Neural cell (in vitro differentiated cells): ENCODE measurements around the gene NUF2. TPM values are rescaled to one million over a fixed set of nuclear protein-coding genes. Genes with fewer than 3 reads are reported as not detected.

Experiments used
- H2AFZ ChIP-seq: fragments of 200-600, 300-800 bp; sonication (generic), shearing (Covaris generic); 2 replicates; pipeline ENCODE4 v1.6.0; 2014; ENCODE audit warnings: low read depth, mild to moderate bottlenecking, antibody characterized with exemption, low read length, moderate library complexity
- H3F3A ChIP-seq: fragments of 200-600 bp; shearing (Covaris generic); 2 replicates; pipeline ENCODE4 v1.6.1; 2016; ENCODE audit warnings: mild to moderate bottlenecking, moderate library complexity, mixed read lengths, antibody characterized with exemption, low read length; ENCODE audit not compliant: insufficient read depth, poor library complexity, severe bottlenecking
- H3K27ac ChIP-seq: fragments of 200-600, 300-800 bp; sonication (generic), shearing (Covaris generic); 2 replicates; pipeline ENCODE4 v1.5.1; 2014; ENCODE audit warnings: mild to moderate bottlenecking, low read length, moderate library complexity
- H3K27me3 ChIP-seq: fragments of 300-800, 200-600 bp; sonication (generic), shearing (Covaris generic); 2 replicates; pipeline ENCODE4 v1.6.0; 2014; ENCODE audit warnings: mild to moderate bottlenecking, low read depth, low read length, moderate library complexity; ENCODE audit not compliant: insufficient read depth
- H3K36me3 ChIP-seq: fragments of 300-800, 200-600 bp; sonication (generic), shearing (Covaris generic); 2 replicates; pipeline ENCODE4 v1.5.1; 2014; ENCODE audit warnings: mild to moderate bottlenecking, antibody characterized with exemption, low read length, moderate library complexity; ENCODE audit not compliant: insufficient read depth
- H3K4me2 ChIP-seq: fragments of 300-800, 200-600 bp; sonication (generic), shearing (Covaris generic); 2 replicates; pipeline ENCODE4 v1.6.0; 2014; ENCODE audit warnings: mild to moderate bottlenecking, low read length
- H3K4me3 ChIP-seq: fragments of 300-800, 200-600 bp; sonication (generic), shearing (Covaris generic); 2 replicates; pipeline ENCODE4 v1.5.1; 2014; ENCODE audit warnings: mild to moderate bottlenecking, low read length, moderate library complexity
- H3K79me2 ChIP-seq: fragments of 200-600 bp; shearing (Covaris generic); replicated peaks from 2 replicates; pipeline ENCODE4 v1.6.0; 2014; ENCODE audit warnings: mild to moderate bottlenecking, low read length, moderate library complexity; ENCODE audit not compliant: insufficient read depth
- H3K9ac ChIP-seq: fragments of 300-800, 200-600 bp; sonication (generic), shearing (Covaris generic); 2 replicates; pipeline ENCODE4 v1.6.1; 2016; ENCODE audit warnings: mild to moderate bottlenecking, low read length, mixed read lengths
- H3K9me2 ChIP-seq: fragments of 200-600 bp; shearing (Covaris generic); 2 replicates; pipeline ENCODE4 v1.6.1; 2016; ENCODE audit warnings: mild to moderate bottlenecking, low read length, mixed read lengths; ENCODE audit not compliant: insufficient read depth
- H3K9me3 ChIP-seq: fragments of 200-600, 300-800 bp; sonication (generic), shearing (Covaris generic); 2 replicates; pipeline ENCODE4 v1.6.1; 2016; ENCODE audit warnings: mild to moderate bottlenecking, mixed run types, low read length, moderate library complexity, mixed read lengths
- H4K20me1 ChIP-seq: fragments of 200-600 bp; shearing (Covaris generic); 2 replicates; pipeline ENCODE4 v1.6.1; 2016; ENCODE audit warnings: mild to moderate bottlenecking, mixed run types; ENCODE audit not compliant: insufficient read depth
- EP300 ChIP-seq: fragments of 450-650 bp; conservative IDR thresholded peaks from 2 replicates; pipeline ENCODE4 v1.6.1; 2014; ENCODE audit warnings: antibody characterized with exemption, mild to moderate bottlenecking, moderate library complexity; ENCODE audit not compliant: poor library complexity, severe bottlenecking
- EZH2 ChIP-seq: fragments of 200-600, 300-800 bp; shearing (Covaris generic), sonication (generic); IDR thresholded peaks from 2 replicates; pipeline ENCODE4 v1.6.1; 2014; ENCODE audit warnings: antibody characterized with exemption, low read length, borderline replicate concordance, mild to moderate bottlenecking; ENCODE audit not compliant: insufficient read depth, poor library complexity, severe bottlenecking
- MXI1 ChIP-seq: fragments of 450-650 bp; conservative IDR thresholded peaks from 2 replicates; pipeline ENCODE4 v1.6.1; 2014; ENCODE audit warnings: antibody characterized with exemption, mild to moderate bottlenecking; ENCODE audit not compliant: poor library complexity, severe bottlenecking
- POLR2AphosphoS5 ChIP-seq: IDR thresholded peaks from 2 replicates; pipeline ENCODE4 v1.6.1; 2012
- RAD21 ChIP-seq: fragments of 450-650 bp; conservative IDR thresholded peaks from 2 replicates; pipeline ENCODE4 v1.6.1; 2014; ENCODE audit warnings: antibody characterized with exemption, mild to moderate bottlenecking, moderate library complexity
- SMC3 ChIP-seq: fragments of 450-650 bp; conservative IDR thresholded peaks from 2 replicates; pipeline ENCODE4 v1.6.1; 2014; ENCODE audit warnings: antibody characterized with exemption, mild to moderate bottlenecking, moderate library complexity; ENCODE audit not compliant: poor library complexity
- TAF1 ChIP-seq: IDR thresholded peaks from 2 replicates; pipeline ENCODE4 v1.6.1; 2012; ENCODE audit warnings: low read depth
- polyA plus RNA-seq: library from polyadenylated mRNA; depleted of rRNA; stranded (reverse); fragments of >200 nt; gene quantifications from 2 replicates; pipeline ENCODE4 v1.2.3, GENCODE V29; 2014
- TF ChIP-seq, protein P1 (sequence below): fragments of 450-650 bp; IDR thresholded peaks from 2 replicates; pipeline ENCODE4 v1.5.1; 2014; ENCODE audit warnings: antibody characterized with exemption, mild to moderate bottlenecking, moderate library complexity; ENCODE audit not compliant: poor library complexity, severe bottlenecking
- TF ChIP-seq, protein P2 (sequence below): IDR thresholded peaks from 2 replicates; pipeline ENCODE4 v1.6.1; 2012; ENCODE audit warnings: borderline replicate concordance

NUF2 gene
- polyA plus RNA-seq, 1 donor from 2014 or later: 2.8 TPM

DNA sequence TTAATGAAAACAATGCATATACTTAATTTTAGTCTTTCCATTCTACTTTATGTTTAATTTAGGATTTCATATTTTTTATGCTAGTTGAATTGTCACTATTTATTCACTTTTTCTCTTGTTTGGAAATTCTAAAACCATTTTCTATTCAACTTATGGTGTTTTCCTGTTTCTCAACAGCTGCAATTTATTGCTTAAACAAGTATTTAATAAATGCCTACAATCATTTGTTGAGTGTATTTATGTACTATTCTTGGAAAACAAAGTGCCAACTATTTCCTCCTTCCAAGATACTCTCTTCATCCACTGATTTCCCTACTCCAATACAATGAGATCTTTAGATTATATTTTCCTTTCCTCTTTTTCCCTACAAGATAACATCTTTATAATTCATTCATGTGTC, 65.4 kb downstream of the NUF2 start:
- H3F3A ChIP-seq: no peaks in the 10 kb centered on the region
- no peak overlapping the region for H3K9ac ChIP-seq
- no peaks in the 10 kb centered on the region for H3K9me3 ChIP-seq
- no peaks in the 10 kb centered on the region for H3K36me3 ChIP-seq
- H3K9me2 ChIP-seq: no peaks in the 10 kb centered on the region
- no peak overlapping the region for H2AFZ ChIP-seq
- H3K27ac ChIP-seq: no peak overlapping the region
- H3K4me3 ChIP-seq: no peak overlapping the region
- H4K20me1 ChIP-seq: no peaks in the 10 kb centered on the region
- no peaks in the 10 kb centered on the region for H3K79me2 ChIP-seq
- H3K27me3 ChIP-seq: no peaks in the 10 kb centered on the region
- no peak overlapping the region for H3K4me2 ChIP-seq
- no peak for TF ChIP-seq EP300
- TF ChIP-seq, protein P1, sequence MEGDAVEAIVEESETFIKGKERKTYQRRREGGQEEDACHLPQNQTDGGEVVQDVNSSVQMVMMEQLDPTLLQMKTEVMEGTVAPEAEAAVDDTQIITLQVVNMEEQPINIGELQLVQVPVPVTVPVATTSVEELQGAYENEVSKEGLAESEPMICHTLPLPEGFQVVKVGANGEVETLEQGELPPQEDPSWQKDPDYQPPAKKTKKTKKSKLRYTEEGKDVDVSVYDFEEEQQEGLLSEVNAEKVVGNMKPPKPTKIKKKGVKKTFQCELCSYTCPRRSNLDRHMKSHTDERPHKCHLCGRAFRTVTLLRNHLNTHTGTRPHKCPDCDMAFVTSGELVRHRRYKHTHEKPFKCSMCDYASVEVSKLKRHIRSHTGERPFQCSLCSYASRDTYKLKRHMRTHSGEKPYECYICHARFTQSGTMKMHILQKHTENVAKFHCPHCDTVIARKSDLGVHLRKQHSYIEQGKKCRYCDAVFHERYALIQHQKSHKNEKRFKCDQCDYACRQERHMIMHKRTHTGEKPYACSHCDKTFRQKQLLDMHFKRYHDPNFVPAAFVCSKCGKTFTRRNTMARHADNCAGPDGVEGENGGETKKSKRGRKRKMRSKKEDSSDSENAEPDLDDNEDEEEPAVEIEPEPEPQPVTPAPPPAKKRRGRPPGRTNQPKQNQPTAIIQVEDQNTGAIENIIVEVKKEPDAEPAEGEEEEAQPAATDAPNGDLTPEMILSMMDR: no peak
- no peak for TF ChIP-seq SMC3
- TF ChIP-seq, protein P2, sequence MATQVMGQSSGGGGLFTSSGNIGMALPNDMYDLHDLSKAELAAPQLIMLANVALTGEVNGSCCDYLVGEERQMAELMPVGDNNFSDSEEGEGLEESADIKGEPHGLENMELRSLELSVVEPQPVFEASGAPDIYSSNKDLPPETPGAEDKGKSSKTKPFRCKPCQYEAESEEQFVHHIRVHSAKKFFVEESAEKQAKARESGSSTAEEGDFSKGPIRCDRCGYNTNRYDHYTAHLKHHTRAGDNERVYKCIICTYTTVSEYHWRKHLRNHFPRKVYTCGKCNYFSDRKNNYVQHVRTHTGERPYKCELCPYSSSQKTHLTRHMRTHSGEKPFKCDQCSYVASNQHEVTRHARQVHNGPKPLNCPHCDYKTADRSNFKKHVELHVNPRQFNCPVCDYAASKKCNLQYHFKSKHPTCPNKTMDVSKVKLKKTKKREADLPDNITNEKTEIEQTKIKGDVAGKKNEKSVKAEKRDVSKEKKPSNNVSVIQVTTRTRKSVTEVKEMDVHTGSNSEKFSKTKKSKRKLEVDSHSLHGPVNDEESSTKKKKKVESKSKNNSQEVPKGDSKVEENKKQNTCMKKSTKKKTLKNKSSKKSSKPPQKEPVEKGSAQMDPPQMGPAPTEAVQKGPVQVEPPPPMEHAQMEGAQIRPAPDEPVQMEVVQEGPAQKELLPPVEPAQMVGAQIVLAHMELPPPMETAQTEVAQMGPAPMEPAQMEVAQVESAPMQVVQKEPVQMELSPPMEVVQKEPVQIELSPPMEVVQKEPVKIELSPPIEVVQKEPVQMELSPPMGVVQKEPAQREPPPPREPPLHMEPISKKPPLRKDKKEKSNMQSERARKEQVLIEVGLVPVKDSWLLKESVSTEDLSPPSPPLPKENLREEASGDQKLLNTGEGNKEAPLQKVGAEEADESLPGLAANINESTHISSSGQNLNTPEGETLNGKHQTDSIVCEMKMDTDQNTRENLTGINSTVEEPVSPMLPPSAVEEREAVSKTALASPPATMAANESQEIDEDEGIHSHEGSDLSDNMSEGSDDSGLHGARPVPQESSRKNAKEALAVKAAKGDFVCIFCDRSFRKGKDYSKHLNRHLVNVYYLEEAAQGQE: no peak
- TF ChIP-seq TAF1: no peak
- no peak for TF ChIP-seq POLR2AphosphoS5
- no peak for TF ChIP-seq RAD21
- no peak for TF ChIP-seq EZH2
- TF ChIP-seq MXI1: no peak

DNA sequence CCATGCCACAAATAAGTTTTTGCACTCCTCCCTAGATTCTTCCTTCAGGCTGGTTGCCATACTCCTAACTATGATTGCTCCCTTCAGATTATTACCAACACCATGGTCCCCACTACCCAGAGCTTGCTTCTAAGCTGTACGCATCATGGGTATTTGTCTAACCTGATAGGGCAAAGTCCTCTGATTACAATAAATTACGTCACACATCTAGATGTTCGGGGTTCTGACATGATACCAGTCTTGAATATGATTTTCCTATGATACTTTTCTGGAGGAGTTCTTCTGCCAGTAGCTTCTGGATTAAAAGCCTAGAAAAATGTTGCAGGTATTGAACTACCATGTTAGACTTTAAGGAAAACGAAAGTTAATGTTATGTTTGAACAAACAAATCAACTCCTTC, 67.2 kb downstream of the NUF2 start:
- Histone ChIP-seq H3K9me3 (no peaks in the 10 kb centered on the region), H3K79me2 (no peaks in the 10 kb centered on the region), H3K27me3 (no peaks in the 10 kb centered on the region), H3K27ac (no peak overlapping the region), H3K4me2 (no peak overlapping the region), H3K9me2 (no peaks in the 10 kb centered on the region), H3K9ac (no peak overlapping the region), H3K36me3 (no peaks in the 10 kb centered on the region), H2AFZ (no peak overlapping the region), H4K20me1 (no peaks in the 10 kb centered on the region), H3F3A (no peaks in the 10 kb centered on the region), H3K4me3 (no peak overlapping the region)
- TF ChIP-seq SMC3 (no peak), EP300 (no peak), RAD21 (no peak), EZH2 (no peak), POLR2AphosphoS5 (no peak), MXI1 (no peak), TAF1 (no peak)
- TF ChIP-seq, protein P1: no peak
- TF ChIP-seq, protein P2: no peak
